WTC11 (cell line): Measurements from ENCODE around the gene DDN. TPM values are rescaled to one million over a fixed set of nuclear protein-coding genes. Genes with fewer than 3 reads are reported as not detected.

ENCODE experiments used
- ATAC-seq: fragments of 200-7000 bp; cut with Tn5 transposase; 2 replicates; pipeline ENCODE4 v1.10.0; 2021; ENCODE audit warnings: mild to moderate bottlenecking, moderate library complexity
- CTCF ChIA-PET: fragments of 300-600 bp; sonication (Branson Sonifier 250); formaldehyde crosslinking; loops from one replicate; lab custom pipeline; 2021; ENCODE audit warnings: antibody characterized with exemption; lab: Charles Lee
- POLR2A ChIA-PET: fragments of 350-600 bp; sonication (Branson Sonifier 250); formaldehyde crosslinking; loops from one replicate; lab custom pipeline; 2021; ENCODE audit warnings: antibody characterized with exemption; lab: Charles Lee
- DNase-seq: peaks from one replicate; pipeline ENCODE4 v3.0.0; 2021; ENCODE audit warnings: low spot score
- H3K27ac Mint-ChIP-seq: 2 replicates; pipeline ENCODE4 v1.8.0; 2021; ENCODE audit warnings: mixed read lengths
- H3K27me3 Mint-ChIP-seq: 2 replicates; pipeline ENCODE4 v1.8.0; 2021; ENCODE audit warnings: low read depth, mild to moderate bottlenecking, moderate library complexity, mixed read lengths
- H3K36me3 Mint-ChIP-seq: 2 replicates; pipeline ENCODE4 v1.8.0; 2021; ENCODE audit warnings: mixed read lengths
- H3K4me1 Mint-ChIP-seq: 2 replicates; pipeline ENCODE4 v1.8.0; 2022; ENCODE audit warnings: mixed read lengths
- H3K4me3 Mint-ChIP-seq: 2 replicates; pipeline ENCODE4 v1.8.0; 2021; ENCODE audit warnings: mild to moderate bottlenecking, moderate library complexity, mixed read lengths
- H3K9me3 Mint-ChIP-seq: 2 replicates; pipeline ENCODE4 v1.8.0; 2021; ENCODE audit warnings: mixed read lengths
- ATF6 ChIP-seq: sonication (generic); formaldehyde crosslinking; IDR thresholded peaks from 2 replicates; pipeline ENCODE4 v1.8.1; 2023; ENCODE audit warnings: mild to moderate bottlenecking, missing genetic modification reagents
- CBFB ChIP-seq: sonication (generic); formaldehyde crosslinking; IDR thresholded peaks from 2 replicates; pipeline ENCODE4 v1.8.1; 2022; ENCODE audit warnings: mild to moderate bottlenecking, low read depth, missing genetic modification reagents
- CREM ChIP-seq: sonication (generic); formaldehyde crosslinking; IDR thresholded peaks from 2 replicates; pipeline ENCODE4 v1.8.1; 2022; ENCODE audit warnings: mild to moderate bottlenecking, missing genetic modification reagents, moderate library complexity
- E2F5 ChIP-seq: sonication (generic); formaldehyde crosslinking; IDR thresholded peaks from 2 replicates; pipeline ENCODE4 v1.8.1; 2022; ENCODE audit warnings: mild to moderate bottlenecking, moderate library complexity, missing genetic modification reagents
- FOXJ3 ChIP-seq: sonication (generic); formaldehyde crosslinking; IDR thresholded peaks from 2 replicates; pipeline ENCODE4 v1.9.0; 2021; ENCODE audit warnings: missing genetic modification reagents, mild to moderate bottlenecking, borderline replicate concordance
- GABPB1 ChIP-seq: sonication (generic); formaldehyde crosslinking; IDR thresholded peaks from 2 replicates; pipeline ENCODE4 v1.8.1; 2023; ENCODE audit warnings: mild to moderate bottlenecking, missing genetic modification reagents
- HMGA2 ChIP-seq: fragments of 250-450 bp; sonication (Bioruptor Pico); IDR thresholded peaks from 2 replicates; pipeline ENCODE4 v1.4.0; 2021; ENCODE audit warnings: mild to moderate bottlenecking, moderate library complexity
- JAZF1 ChIP-seq: fragments of 250-450 bp; sonication (Bioruptor Pico); IDR thresholded peaks from 2 replicates; pipeline ENCODE4 v1.9.0; 2021; ENCODE audit warnings: moderate library complexity, mild to moderate bottlenecking, inconsistent platforms
- JUN ChIP-seq: sonication (generic); formaldehyde crosslinking; IDR thresholded peaks from 2 replicates; pipeline ENCODE4 v1.8.0; 2023; ENCODE audit warnings: mild to moderate bottlenecking, missing genetic modification reagents
- NFATC4 ChIP-seq: fragments of 250-450 bp; sonication (Bioruptor Pico); IDR thresholded peaks from 2 replicates; pipeline ENCODE4 v1.9.0; 2021; ENCODE audit warnings: mild to moderate bottlenecking
- NFYB ChIP-seq: sonication (generic); formaldehyde crosslinking; conservative IDR thresholded peaks from 2 replicates; pipeline ENCODE4 v1.8.0; 2022; ENCODE audit warnings: low read depth, missing genetic modification reagents
- NR2C2 ChIP-seq: sonication (generic); formaldehyde crosslinking; IDR thresholded peaks from 2 replicates; pipeline ENCODE4 v1.8.0; 2022; ENCODE audit warnings: mild to moderate bottlenecking, missing genetic modification reagents
- OVOL2 ChIP-seq: fragments of 250-450 bp; sonication (Bioruptor Pico); IDR thresholded peaks from 2 replicates; pipeline ENCODE4 v1.9.0; 2021; ENCODE audit warnings: mild to moderate bottlenecking, borderline replicate concordance
- PRRX2 ChIP-seq: fragments of 250-450 bp; sonication (Bioruptor Pico); IDR thresholded peaks from 2 replicates; pipeline ENCODE4 v1.8.0; 2021; ENCODE audit warnings: mild to moderate bottlenecking
- TCF7 ChIP-seq: sonication (generic); formaldehyde crosslinking; IDR thresholded peaks from 2 replicates; pipeline ENCODE4 v1.8.0; 2022; ENCODE audit warnings: mild to moderate bottlenecking, low read depth, missing genetic modification reagents, moderate library complexity
- ZNF121 ChIP-seq: sonication (generic); formaldehyde crosslinking; IDR thresholded peaks from 2 replicates; pipeline ENCODE4 v1.8.0; 2023; ENCODE audit warnings: missing genetic modification reagents
- ZNF219 ChIP-seq: sonication (generic); formaldehyde crosslinking; IDR thresholded peaks from 2 replicates; pipeline ENCODE4 v1.8.0; 2023; ENCODE audit warnings: missing genetic modification reagents, mild to moderate bottlenecking, borderline replicate concordance
- ZNF416 ChIP-seq: fragments of 250-450 bp; sonication (Bioruptor Pico); IDR thresholded peaks from 2 replicates; pipeline ENCODE4 v1.9.0; 2021; ENCODE audit warnings: mild to moderate bottlenecking, inconsistent platforms
- ZNF425 ChIP-seq: fragments of 250-450 bp; sonication (Bioruptor Pico); conservative IDR thresholded peaks from 2 replicates; pipeline ENCODE4 v1.9.0; 2021; ENCODE audit warnings: mild to moderate bottlenecking
- ZNF671 ChIP-seq: fragments of 250-450 bp; sonication (Bioruptor Pico); IDR thresholded peaks from 2 replicates; pipeline ENCODE4 v1.8.0; 2021; ENCODE audit warnings: mild to moderate bottlenecking
- total RNA-seq: library from RNA; stranded (reverse); gene quantifications from 3 replicates; pipeline ENCODE4 v1.2.3, GENCODE V29; 2021
- TF ChIP-seq, protein P1 (sequence below): fragments of 250-450 bp; sonication (Bioruptor Pico); IDR thresholded peaks from 2 replicates; pipeline ENCODE4 v1.9.0; 2021; ENCODE audit warnings: mild to moderate bottlenecking
- TF ChIP-seq, protein P2 (sequence below): fragments of 250-450 bp; sonication (Bioruptor Pico); IDR thresholded peaks from 2 replicates; pipeline ENCODE4 v1.9.0; 2021; ENCODE audit warnings: mild to moderate bottlenecking

DDN gene
- total RNA-seq, 1 experiment from 2014 or later = 0.33 TPM

DNA sequence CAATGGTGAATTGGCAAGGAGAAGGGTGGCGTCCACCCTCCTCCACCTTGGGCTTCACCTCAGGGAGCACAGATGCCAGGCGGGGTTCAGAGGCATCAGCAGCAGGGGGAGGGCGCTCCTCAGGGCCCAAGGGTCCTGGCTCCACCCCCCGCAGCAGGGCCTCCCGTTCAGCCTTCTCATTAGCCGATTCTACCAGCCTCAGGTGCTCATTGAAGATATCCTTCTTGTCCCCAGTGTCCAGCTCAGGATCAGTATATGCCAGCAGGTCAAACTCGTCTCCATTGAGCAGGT lies 38.7 kb upstream of the DDN start:
- H3K27ac Mint-ChIP-seq = no peak overlapping the region
- CTCF ChIA-PET = interaction anchor here (0.6 to 1.6 kb wide), 3 partner anchors 18 to 184 kb away, joined by 3 to 11 read pairs (median 4); no protein-coding TSS in a partner anchor
- H3K36me3 Mint-ChIP-seq = peaks cover 64% of the 10 kb centered on the region
- TF ChIP-seq ZNF416 (CRISPR knock-in tag) = no peak
- TF ChIP-seq, protein P1, sequence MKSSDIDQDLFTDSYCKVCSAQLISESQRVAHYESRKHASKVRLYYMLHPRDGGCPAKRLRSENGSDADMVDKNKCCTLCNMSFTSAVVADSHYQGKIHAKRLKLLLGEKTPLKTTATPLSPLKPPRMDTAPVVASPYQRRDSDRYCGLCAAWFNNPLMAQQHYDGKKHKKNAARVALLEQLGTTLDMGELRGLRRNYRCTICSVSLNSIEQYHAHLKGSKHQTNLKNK (CRISPR knock-in tag) = no peak
- TF ChIP-seq E2F5 = no peak
- no peak for TF ChIP-seq PRRX2 (CRISPR knock-in tag)
- TF ChIP-seq ATF6 (CRISPR knock-in tag) = no peak
- no peak for TF ChIP-seq TCF7 (CRISPR knock-in tag)
- TF ChIP-seq GABPB1 (CRISPR knock-in tag) = no peak
- no peak for TF ChIP-seq NR2C2 (CRISPR knock-in tag)
- no peak for TF ChIP-seq ZNF425 (CRISPR knock-in tag)
- no peak for TF ChIP-seq HMGA2 (CRISPR knock-in tag)
- TF ChIP-seq CBFB (CRISPR knock-in tag) = no peak
- no peak for TF ChIP-seq OVOL2
- no peak for TF ChIP-seq JUN (CRISPR knock-in tag)
- TF ChIP-seq ZNF121 (CRISPR knock-in tag) = no peak
- TF ChIP-seq FOXJ3 (CRISPR knock-in tag) = no peak
- no peaks in the 10 kb centered on the region for H3K4me1 Mint-ChIP-seq
- H3K9me3 Mint-ChIP-seq = no peaks in the 10 kb centered on the region
- ATAC-seq = no peak
- no peaks in the 10 kb centered on the region for H3K27me3 Mint-ChIP-seq
- no peak for DNase-seq
- POLR2A ChIA-PET = interaction anchor here (1.1 kb wide), 1 partner anchor 9 kb away, joined by 3 read pairs; no protein-coding TSS in a partner anchor
- H3K4me3 Mint-ChIP-seq = no peak overlapping the region

DNA sequence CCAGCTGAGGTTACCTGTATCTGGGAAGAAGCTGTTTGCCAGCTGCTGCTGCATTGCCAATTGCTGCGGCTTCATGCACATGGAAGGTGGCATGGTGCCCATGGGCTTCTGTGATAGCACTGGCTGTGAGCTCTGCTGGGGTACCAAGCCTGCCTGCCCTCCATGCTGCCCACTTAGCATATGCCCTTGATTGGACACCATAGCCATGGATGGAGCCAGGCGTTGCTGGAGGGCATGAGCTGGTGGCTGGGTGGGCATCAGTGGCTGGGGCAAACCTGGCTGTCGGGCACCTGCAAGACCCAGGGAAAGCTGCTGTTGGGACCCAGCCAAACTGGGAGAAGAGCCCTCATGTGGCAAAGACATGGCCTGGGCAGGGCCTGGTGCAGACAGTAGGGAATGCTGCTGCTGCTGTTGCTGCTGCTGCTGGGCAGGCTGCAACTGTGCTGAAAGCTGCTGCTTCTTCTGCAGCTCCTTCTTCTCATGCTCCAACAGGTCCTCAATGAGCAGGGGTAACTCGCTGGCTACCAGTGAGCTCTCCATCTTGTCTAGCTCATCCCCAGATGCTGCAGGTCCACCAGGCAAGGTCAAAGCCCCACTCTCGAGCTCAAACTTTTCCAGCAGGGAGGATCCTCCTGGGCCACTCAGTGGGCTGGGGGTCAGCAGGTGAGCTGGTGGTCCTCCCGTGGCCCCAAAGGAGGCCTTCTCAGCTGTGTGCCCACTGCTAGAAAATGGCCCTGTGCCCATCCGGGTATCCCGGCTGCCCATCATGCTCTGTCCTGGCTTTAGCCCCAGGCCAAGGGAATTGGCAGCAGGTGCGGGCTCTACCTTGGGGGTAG lies 38.2 kb upstream of the DDN start:
- H3K27me3 Mint-ChIP-seq = no peaks in the 10 kb centered on the region
- ATAC-seq (no peak), DNase-seq (no peak)
- no peaks in the 10 kb centered on the region for H3K4me1 Mint-ChIP-seq
- ChIA-PET POLR2A (interaction anchor here (1.1 kb wide), 1 partner anchor 9 kb away, joined by 3 read pairs; no protein-coding TSS in a partner anchor), CTCF (interaction anchor here (0.6 to 2.0 kb wide), 6 partner anchors 8 to 183 kb away, joined by 3 to 11 read pairs (median 5); no protein-coding TSS in a partner anchor)
- no peak overlapping the region for H3K27ac Mint-ChIP-seq
- TF ChIP-seq, protein P1 (CRISPR knock-in tag) = no peak
- TF ChIP-seq JAZF1 (CRISPR knock-in tag) = no peak
- TF ChIP-seq ZNF671 (CRISPR knock-in tag) = no peak
- no peak for TF ChIP-seq CREM (CRISPR knock-in tag)
- TF ChIP-seq, protein P2, sequence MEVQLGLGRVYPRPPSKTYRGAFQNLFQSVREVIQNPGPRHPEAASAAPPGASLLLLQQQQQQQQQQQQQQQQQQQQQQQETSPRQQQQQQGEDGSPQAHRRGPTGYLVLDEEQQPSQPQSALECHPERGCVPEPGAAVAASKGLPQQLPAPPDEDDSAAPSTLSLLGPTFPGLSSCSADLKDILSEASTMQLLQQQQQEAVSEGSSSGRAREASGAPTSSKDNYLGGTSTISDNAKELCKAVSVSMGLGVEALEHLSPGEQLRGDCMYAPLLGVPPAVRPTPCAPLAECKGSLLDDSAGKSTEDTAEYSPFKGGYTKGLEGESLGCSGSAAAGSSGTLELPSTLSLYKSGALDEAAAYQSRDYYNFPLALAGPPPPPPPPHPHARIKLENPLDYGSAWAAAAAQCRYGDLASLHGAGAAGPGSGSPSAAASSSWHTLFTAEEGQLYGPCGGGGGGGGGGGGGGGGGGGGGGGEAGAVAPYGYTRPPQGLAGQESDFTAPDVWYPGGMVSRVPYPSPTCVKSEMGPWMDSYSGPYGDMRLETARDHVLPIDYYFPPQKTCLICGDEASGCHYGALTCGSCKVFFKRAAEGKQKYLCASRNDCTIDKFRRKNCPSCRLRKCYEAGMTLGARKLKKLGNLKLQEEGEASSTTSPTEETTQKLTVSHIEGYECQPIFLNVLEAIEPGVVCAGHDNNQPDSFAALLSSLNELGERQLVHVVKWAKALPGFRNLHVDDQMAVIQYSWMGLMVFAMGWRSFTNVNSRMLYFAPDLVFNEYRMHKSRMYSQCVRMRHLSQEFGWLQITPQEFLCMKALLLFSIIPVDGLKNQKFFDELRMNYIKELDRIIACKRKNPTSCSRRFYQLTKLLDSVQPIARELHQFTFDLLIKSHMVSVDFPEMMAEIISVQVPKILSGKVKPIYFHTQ = no peak
- TF ChIP-seq NFYB (CRISPR knock-in tag) = no peak
- no peak for TF ChIP-seq ZNF219 (CRISPR knock-in tag)
- no peak for TF ChIP-seq NFATC4
- no peak for TF ChIP-seq ZNF416 (CRISPR knock-in tag)
- no peak for TF ChIP-seq ATF6 (CRISPR knock-in tag)
- TF ChIP-seq NR2C2 (CRISPR knock-in tag) = no peak
- H3K9me3 Mint-ChIP-seq = no peaks in the 10 kb centered on the region
- no peak overlapping the region for H3K4me3 Mint-ChIP-seq
- peaks cover 63% of the 10 kb centered on the region for H3K36me3 Mint-ChIP-seq
